Measurements from ENCODE around the gene DSG4.

GRCh38 chr18:31450409-31450808, 73.8 kb downstream of the DSG4 start:
- no peak for TF ChIP-seq CTCF (IDR thresholded peaks at IDR 0.05; ENCODE audit: low read depth, low read length, missing input control)
- TF ChIP-seq JUND (IDR thresholded peaks at IDR 0.05) = no peak
- TF ChIP-seq, protein P1, sequence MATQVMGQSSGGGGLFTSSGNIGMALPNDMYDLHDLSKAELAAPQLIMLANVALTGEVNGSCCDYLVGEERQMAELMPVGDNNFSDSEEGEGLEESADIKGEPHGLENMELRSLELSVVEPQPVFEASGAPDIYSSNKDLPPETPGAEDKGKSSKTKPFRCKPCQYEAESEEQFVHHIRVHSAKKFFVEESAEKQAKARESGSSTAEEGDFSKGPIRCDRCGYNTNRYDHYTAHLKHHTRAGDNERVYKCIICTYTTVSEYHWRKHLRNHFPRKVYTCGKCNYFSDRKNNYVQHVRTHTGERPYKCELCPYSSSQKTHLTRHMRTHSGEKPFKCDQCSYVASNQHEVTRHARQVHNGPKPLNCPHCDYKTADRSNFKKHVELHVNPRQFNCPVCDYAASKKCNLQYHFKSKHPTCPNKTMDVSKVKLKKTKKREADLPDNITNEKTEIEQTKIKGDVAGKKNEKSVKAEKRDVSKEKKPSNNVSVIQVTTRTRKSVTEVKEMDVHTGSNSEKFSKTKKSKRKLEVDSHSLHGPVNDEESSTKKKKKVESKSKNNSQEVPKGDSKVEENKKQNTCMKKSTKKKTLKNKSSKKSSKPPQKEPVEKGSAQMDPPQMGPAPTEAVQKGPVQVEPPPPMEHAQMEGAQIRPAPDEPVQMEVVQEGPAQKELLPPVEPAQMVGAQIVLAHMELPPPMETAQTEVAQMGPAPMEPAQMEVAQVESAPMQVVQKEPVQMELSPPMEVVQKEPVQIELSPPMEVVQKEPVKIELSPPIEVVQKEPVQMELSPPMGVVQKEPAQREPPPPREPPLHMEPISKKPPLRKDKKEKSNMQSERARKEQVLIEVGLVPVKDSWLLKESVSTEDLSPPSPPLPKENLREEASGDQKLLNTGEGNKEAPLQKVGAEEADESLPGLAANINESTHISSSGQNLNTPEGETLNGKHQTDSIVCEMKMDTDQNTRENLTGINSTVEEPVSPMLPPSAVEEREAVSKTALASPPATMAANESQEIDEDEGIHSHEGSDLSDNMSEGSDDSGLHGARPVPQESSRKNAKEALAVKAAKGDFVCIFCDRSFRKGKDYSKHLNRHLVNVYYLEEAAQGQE (IDR thresholded peaks at IDR 0.05) = no peak
- no peak for TF ChIP-seq FOXA1 (IDR thresholded peaks at IDR 0.05)
- TF ChIP-seq ATF3 (IDR thresholded peaks at IDR 0.05) = no peak
- no peak for TF ChIP-seq FOXA2 (IDR thresholded peaks at IDR 0.05)
- TF ChIP-seq YY1 (IDR thresholded peaks at IDR 0.05) = no peak
- TF ChIP-seq RAD21 (IDR thresholded peaks at IDR 0.05) = no peak
- TF ChIP-seq TAF1 (conservative IDR thresholded peaks at IDR 0.05) = no peak
- TF ChIP-seq GABPA (IDR thresholded peaks at IDR 0.05 in 1 of 2, conservative IDR thresholded peaks at IDR 0.05 in 1 of 2) = no peak
- TF ChIP-seq HNF4A (conservative IDR thresholded peaks at IDR 0.05) = no peak
- TF ChIP-seq EGR1 (IDR thresholded peaks at IDR 0.05; ENCODE audit: low read depth in 2 of 2) = no peak
- no peak for TF ChIP-seq MAX (IDR thresholded peaks at IDR 0.05)
